DMS153 (cell line): ENCODE data around the gene SPATS2.
"Not testable (repeated sequence)": the region's sequence is repeated elsewhere in the genome, so short reads cannot be mapped to it uniquely, and the experiment has no call there.

Experiments
- DNase-seq: peaks from one replicate; lab custom pipeline; 2025; lab: John Stamatoyannopoulos, UW

Gene SPATS2

DNA sequence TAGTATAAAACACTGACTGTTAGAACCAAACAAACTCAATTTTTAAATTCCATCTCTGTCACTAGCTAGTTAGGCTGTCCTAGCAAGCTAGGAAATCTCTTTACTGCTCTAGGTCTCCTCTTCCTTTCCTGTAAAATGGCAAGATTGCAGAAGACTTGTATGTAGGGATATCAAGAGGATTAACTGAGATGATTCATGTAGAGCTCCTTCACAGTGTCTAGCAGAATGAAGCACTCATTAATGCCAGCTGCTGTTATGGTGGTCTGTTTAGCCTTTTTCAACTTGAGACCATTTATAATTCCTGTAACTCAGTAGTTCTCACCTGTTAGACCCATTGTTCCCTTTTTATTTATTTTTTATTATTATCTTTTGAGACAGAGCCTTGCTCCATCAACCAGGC, 103.7 kb downstream of the SPATS2 start:
- DNase-seq = no peak

DNA sequence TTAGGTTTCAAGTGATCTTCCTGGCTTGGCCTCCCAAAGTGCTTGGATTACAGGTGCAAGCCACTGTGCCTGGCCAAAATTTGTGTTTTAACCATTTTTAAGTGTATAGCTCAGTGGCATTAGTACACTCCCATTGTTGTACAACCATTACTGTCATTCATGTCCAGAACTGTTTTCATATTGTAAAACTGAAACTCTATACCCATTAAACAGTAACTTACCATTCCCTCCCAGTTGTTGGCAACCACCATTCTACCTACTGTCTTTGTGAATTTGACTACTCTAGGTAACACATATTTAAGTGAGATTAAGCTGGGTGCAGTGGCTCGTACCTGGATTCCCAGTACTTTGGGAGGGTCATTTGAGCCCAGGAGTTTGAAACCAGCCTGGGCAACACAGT, 104.3 kb downstream of the SPATS2 start:
- DNase-seq = no peak

DNA sequence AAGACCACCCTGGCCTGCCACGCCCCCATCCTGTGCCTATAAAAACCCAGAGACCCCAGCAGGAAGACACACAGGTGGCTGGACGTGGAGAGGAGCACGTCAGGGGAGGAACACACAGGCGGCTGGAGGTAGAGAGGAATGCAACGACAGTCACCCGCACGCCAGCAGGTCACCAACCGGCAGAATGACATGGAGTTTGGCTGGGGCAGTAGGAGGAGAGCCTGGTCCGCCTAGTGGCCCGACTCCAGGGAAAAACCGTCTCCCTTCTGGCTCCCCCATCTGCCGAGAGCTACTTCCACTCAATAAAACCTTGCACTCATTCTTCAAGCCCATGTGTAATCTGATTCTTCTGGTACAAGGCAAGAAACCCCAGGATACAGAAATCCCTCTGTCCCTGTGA, 108.8 kb downstream of the SPATS2 start:
- DNase-seq = no peak

- DNase-seq = no peak
Observed at GRCh38 chr12:49478949-49479664, 111.8 kb downstream of the SPATS2 start.

- peak; percentile 1 for DNase-seq
Observed at GRCh38 chr12:49482095-49483051, 115.1 kb downstream of the SPATS2 start.

DNA sequence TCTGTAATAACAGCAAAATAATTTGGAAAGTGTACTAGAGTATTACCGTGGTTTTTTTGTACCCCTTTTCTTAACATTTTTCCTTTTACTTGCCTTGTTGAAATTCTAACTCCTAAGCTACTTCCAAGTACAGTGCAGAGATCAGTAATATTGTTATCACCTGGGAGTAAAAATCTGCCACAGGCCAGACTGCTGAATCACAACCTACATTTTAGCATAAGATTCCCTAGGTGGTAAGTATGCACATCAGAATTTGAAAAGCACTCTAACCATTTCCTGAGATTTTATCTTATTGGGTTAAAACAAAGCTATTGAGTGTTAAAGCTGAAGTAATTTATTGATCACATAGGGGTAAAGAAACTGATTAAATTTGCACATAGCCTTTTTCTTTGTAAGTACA, 116.4 kb downstream of the SPATS2 start:
- DNase-seq = no peak

DNA sequence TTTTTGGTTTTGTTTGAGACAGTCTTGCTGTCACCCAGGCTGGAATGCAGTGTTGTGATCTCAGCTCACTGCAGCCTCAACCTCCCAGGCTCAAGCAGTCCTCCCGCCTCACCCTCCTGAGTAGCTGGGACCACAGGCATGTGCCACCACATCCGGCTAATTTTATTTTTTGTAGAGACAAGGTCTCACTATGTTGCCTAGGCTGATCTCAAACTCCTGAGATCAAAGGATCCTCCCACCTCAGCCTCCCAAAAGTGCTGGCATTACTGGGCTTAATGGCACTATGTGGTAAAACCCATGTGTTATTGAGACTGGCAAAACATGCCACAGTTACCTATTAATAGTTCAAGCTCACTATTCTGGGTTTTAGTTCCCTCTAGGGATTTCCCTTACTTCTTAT, 120.3 kb downstream of the SPATS2 start:
- no peak for DNase-seq

GRCh38 chr12:49489154-49489553, 121.9 kb downstream of the SPATS2 start:
- no peak for DNase-seq

- DNase-seq = no peak
Observed at GRCh38 chr12:49489720-49490119, 122.5 kb downstream of the SPATS2 start.

DNA sequence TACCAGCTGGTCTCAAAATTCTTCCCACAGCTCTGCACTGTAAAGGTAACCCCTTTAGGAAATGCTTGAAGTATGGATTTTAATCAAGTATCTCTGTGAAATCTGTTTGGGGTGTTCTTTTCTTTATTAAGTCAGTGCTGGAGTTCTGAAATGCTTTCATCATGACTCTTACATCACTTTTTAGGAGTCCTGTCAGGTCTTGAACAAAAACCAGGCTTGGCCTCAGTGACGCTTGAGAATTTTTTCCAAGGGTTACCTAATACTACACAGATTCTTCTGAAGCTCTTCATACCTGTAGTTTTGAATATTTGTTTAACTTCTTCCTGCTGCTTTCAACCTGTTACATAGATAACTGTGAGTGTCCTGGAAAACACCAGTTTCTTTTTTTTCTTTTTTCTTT, 124.6 kb downstream of the SPATS2 start:
- DNase-seq = no peak

DNA sequence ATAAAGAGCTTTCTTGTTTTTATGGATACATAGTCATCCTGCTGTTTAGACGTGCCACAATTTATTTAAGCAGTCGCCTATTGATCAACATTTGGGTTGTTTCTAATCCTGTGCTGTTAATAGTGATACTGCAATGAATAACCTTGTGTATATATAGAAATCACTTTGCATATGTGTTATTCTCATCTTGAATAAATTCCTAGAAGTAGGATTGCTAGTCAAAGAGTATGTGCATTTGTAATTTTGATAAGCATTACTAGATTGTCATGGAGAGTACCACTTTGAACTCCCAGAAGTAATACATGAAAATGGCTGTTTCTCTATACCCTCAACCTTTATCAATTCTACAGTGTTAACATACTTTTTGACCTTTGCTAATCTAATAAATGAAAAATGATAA, 126.6 kb downstream of the SPATS2 start:
- DNase-seq = no peak

GRCh38 chr12:49496417-49497360, 129.4 kb downstream of the SPATS2 start:
- DNase-seq = no peak

DNA sequence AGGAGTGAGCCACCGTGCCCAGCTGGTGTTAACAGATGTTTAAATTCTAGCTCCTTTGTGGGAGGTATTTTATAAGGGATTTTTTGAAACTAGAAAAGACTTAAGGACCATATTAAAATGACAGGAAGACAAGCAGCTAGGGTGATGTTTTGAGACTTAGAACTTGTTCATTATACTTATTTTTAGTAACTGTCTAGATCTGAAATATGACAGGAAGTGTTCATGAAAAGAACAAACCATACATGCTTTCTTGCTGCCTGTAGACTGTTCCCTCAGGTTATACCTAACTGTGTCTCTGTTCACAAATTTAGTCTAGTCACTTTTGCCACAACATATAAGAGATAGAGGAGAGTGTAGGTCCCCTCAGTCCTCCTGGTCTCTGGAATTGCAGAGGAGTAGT, 134.6 kb downstream of the SPATS2 start:
- no peak for DNase-seq

DNA sequence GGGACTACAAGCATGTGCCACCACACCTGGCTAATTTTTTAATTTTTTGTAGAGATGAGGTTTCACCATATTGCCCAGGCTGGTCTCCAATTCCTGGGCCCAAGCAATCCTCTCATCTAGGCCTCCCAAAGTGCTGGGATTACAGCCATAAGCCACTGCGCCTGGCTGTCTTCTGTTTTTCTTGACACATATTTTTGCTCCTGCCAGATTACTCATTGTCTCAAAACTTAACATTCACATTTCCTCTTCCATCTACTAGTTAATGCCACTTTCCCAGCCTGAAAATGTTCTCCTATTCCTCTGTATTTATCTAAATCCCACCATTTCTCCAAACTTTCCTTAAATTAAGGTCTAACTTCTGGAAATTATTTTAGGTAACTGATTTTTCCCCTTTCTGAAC, 135.3 kb downstream of the SPATS2 start:
- DNase-seq = no peak

DNA sequence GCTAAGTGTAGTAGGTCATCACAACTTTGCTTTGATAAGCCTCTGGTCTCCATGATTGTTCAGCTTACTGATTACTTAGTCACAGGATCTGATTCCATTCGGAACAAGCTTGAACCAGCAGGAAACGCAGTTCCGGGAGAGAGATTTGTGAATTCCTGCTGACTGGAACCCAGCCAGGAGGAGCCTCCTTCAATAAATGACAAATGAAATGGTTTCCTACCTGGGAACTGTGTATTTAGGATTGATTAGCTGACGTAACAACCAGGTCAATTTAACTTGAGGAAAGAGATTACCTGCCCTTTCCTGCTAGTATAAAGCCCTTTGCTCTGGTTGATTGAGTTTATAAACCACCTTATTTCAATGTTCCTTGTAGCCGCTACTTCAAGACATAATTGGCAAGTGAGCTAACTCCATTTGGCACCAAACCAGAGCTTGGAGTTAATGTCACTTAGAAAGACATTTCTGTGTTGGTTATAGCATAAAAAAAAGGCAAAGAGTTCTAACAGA, 136.5 kb downstream of the SPATS2 start:
- DNase-seq = no peak

DNA sequence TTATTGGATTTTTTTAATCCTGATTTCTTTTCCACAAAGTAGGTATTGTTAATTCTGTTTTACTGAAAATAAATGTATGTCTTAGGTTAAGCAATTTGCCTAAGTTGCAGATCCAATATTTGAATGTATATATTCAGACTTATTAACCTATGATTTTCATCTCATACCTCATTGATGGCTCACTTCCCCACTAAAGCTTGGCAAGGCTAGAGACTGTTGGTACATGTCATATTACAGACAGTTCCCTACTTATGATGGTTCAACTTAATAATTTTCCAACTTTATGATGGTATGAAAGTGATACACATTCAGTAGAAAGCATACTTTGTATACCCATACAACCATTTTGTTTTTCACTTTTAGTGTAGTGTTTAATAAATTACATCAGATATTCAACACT, 138.4 kb downstream of the SPATS2 start:
- DNase-seq = no peak

- no peak for DNase-seq
Observed at GRCh38 chr12:49507139-49507538, 139.9 kb downstream of the SPATS2 start.

GRCh38 chr12:49509681-49510080, 142.4 kb downstream of the SPATS2 start:
- DNase-seq = not testable (repeated sequence)

- no peak for DNase-seq
Observed at GRCh38 chr12:49511410-49511809, 144.1 kb downstream of the SPATS2 start.

DNA sequence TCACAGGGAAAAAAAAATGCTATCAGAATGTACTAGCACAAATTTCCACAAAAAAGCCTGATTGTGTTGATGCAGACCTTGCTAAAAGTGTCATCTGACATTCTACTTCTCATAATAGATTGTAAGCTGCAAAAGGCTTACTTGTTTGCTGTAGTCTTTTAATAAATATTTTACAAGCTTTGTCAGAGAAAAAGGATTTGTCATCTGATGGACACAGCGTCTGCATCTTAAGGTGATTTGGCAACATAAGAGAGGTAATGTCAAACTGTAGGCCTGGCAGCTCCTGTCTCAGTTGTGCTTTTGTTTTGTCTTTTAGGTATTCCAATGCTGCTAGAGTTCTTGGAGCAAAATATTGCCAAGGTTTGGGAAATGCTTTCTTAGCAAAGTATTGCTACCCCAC, 145.3 kb downstream of the SPATS2 start:
- no peak for DNase-seq

GRCh38 chr12:49515266-49515665, 148.0 kb downstream of the SPATS2 start:
- DNase-seq = no peak
